ENCODE results near the gene CEP350. TPM values are rescaled to one million over a fixed set of nuclear protein-coding genes. Genes with fewer than 3 reads are reported as not detected.
"Not testable (repeated sequence)": the region's sequence is repeated elsewhere in the genome, so short reads cannot be mapped to it uniquely, and the experiment has no call there.

Gene CEP350
- polyA plus RNA-seq, 1 donor = 31.9 TPM

DNA sequence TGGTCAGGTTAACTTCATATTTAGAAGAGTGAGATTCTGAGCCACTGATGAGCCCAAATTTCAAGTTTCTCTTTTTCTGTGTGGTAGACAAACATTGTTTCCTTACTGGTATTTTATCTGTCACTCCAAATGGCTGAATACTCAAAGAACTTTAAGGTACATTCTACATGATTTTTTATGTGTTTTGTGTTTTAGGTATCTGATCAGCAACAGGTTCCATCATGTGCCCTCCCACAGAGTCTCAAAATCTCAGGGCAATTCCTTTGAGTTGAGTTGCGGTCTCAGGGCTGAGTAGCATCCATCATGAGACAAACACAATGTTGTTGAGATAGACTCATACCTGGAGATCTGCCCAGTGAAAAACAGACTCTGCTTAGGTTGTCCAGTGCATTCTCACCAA is 14.7 kb upstream of the CEP350 start:
- no peak for DNase-seq (ENCODE audit: low read depth)

GRCh38 chr1:179941454-179941853 is 13.2 kb upstream of the CEP350 start:
- DNase-seq (ENCODE audit: low read depth) = no peak

- DNase-seq (ENCODE audit: low read depth) = no peak
Measured at GRCh38 chr1:179950651-179951050, 4.0 kb upstream of the CEP350 start.

GRCh38 chr1:179951383-179952144 is 3.0 kb upstream of the CEP350 start:
- DNase-seq (ENCODE audit: low read depth) = no peak

DNA sequence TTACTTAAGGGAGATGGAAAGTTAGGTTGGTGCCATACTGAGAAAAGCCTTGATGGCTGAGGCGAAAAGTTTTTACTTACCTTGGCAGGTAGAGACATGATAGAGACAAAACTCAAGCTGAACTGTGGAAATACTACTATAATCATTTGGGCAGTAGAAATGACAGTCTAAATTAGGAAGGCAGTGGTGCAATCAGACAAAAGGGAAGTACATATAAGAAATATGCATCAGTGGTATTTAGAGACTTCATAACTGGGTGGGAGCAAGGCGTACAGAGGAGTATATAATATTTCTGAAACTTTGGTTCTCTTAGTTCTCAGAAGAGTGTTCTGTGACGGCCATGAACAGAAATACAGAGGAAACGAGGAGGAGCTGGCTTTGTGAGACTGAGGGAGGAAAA is 2.4 kb upstream of the CEP350 start:
- no peak for DNase-seq (ENCODE audit: low read depth)

DNA sequence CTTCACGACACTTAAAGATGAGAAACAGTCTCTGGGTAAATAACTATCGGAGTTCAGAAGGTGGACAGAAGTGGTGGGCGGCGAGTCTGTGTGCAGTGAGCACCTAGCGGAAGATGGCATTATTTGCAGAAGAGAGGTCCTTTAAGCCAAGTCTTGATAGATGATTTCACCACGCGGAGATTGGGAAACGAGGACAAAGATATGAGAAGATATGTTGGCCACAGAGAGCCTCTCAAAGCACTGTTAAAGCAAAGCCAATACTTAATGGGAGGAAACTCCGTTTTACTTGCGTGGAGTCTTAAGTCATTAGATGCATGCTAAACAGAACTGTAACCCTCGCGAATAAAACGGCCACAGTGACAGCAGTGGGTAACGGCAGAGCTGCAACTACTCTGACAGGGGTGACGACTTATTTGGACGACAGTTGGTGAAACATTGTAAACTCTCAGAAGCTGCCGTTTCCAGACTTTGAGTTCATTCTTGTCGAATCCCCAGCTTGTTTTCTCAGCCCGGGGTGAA is 577 bp upstream of the CEP350 start:
- no peak for DNase-seq (ENCODE audit: low read depth)

DNA sequence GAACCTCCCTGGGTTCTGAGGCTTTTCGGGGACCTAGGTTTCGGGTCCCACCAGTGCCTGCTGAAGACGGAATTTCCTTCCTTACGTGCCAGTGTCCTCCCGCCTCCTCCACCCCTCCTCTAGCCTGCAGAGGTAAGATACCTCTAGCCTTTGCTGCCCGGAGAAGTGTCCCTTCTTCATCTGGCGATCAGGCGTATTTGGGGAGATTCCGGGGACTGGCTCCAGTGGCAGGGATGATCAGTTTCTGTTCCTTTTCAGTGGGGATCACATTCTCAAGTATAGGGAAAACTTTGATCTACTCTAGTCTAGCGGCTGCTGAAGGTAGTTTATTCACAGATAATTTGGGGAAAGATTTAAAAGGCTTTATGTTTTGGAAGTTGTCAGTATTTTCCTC is 674 bp downstream of the CEP350 start:
- DNase-seq (ENCODE audit: low read depth) = no peak

GRCh38 chr1:179955731-179956130 is 1.1 kb downstream of the CEP350 start:
- no peak for DNase-seq (ENCODE audit: low read depth)

DNA sequence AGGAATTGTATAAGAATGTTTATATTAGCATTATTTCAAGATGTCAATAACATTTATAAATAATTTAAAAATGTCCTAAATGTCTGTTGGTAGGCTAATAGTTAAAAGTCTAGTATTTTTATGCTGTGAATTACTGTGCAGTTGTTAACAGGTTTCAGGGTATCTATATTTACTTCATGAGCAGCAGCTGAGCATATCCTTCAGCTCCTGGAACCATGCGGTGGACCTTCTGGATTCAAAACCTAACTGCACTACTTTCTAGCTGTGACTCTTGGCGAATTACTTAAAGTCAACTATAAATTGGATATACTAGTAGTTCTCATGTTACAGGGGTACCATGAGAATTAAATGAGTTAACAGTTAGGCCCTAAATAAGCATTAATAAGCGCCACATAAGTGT is 3.7 kb downstream of the CEP350 start:
- DNase-seq (ENCODE audit: low read depth) = no peak

- not testable (repeated sequence) for DNase-seq (ENCODE audit: low read depth)
Measured at GRCh38 chr1:179962168-179962567, 7.6 kb downstream of the CEP350 start.

- DNase-seq (ENCODE audit: low read depth) = no peak
Measured at GRCh38 chr1:179966551-179966950, 11.9 kb downstream of the CEP350 start.

DNA sequence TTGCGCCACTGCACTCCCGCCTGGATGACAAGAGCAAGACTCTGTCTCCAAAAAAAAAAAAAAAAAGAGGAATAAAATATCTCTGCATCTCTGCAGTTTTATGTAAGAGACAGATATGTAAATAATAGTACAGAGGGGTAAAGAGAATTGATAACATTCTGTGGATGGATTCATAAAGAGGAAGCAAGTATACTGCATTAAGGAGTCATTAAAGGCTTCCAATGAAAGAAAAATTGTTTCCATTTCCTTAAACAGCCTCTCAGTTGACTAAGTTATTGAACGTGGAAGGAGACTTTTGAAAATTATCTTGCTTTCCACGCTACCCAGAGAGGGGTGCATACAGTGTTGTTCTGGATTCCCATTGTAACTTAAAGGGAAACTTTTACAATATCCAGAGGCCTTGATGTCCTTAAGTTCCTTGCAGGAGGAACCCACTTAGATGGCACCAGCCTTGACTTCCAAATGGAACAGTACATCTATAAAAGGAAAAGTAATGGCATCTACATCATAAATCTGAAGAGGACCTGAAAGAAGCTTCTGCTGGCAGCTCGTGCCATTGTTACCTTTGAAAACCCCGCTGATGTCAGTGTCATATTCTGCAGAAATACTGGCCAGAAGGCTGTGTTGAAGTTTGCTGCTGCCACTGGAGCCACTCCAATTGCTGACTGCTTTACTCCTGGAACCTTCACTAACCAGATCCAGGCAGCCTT is 13.8 kb downstream of the CEP350 start:
- DNase-seq (ENCODE audit: low read depth) = no peak

- no peak for DNase-seq (ENCODE audit: low read depth)
Measured at GRCh38 chr1:179968994-179969919, 14.6 kb downstream of the CEP350 start.

GRCh38 chr1:179969962-179970361 is 15.4 kb downstream of the CEP350 start:
- no peak for DNase-seq (ENCODE audit: low read depth)

GRCh38 chr1:179971563-179972496 is 17.2 kb downstream of the CEP350 start:
- no peak for DNase-seq (ENCODE audit: low read depth)

- no peak for DNase-seq (ENCODE audit: low read depth)
Measured at GRCh38 chr1:179973198-179974110, 18.8 kb downstream of the CEP350 start.

GRCh38 chr1:179976970-179977651 is 22.5 kb downstream of the CEP350 start:
- no peak for DNase-seq (ENCODE audit: low read depth)

- DNase-seq (ENCODE audit: low read depth) = no peak
Measured at GRCh38 chr1:179978199-179979079, 23.8 kb downstream of the CEP350 start.
